GM23338 (cell line): ENCODE results near the gene SORCS2.

Experiments
- CREB1 ChIP-seq: fragments of 250-450 bp; sonication (Bioruptor Pico); IDR thresholded peaks from 2 replicates; pipeline ENCODE4 v1.5.0; 2020; ENCODE audit warnings: low read depth, mild to moderate bottlenecking, moderate library complexity
- CTCF ChIP-seq, 2 experiments: fragments of 200-600 bp in 1 of 2; sonication (generic) in 1 of 2; conservative IDR thresholded peaks; 2 replicates each; pipeline versions ENCODE4 v1.5.1 to v1.6.1; 2016 to 2017; ENCODE audit warnings: antibody characterized with exemption in 2 of 2, low read depth in 2 of 2, mild to moderate bottlenecking in 2 of 2, moderate library complexity in 1 of 2
- ETS1 ChIP-seq: IDR thresholded peaks from 2 replicates; pipeline ENCODE4 v1.6.1; 2016; ENCODE audit warnings: antibody characterized with exemption
- EZH2 ChIP-seq: fragments of 200-600 bp; sonication (generic); IDR thresholded peaks from one replicate; pipeline ENCODE4 v1.8.0; 2017; ENCODE audit warnings: antibody characterized with exemption, mild to moderate bottlenecking, low read depth; ENCODE audit not compliant: unreplicated experiment
- EZH2phosphoT487 ChIP-seq: fragments of 200-600 bp; sonication (generic); IDR thresholded peaks from one replicate; pipeline ENCODE4 v1.8.1; 2018; ENCODE audit warnings: antibody characterized with exemption; ENCODE audit not compliant: unreplicated experiment
- NANOG ChIP-seq: IDR thresholded peaks from 2 replicates; pipeline ENCODE4 v1.6.1; 2016; ENCODE audit warnings: antibody characterized with exemption, borderline replicate concordance
- POLR2AphosphoS5 ChIP-seq: IDR thresholded peaks from 2 replicates; pipeline ENCODE4 v1.6.1; 2016; ENCODE audit warnings: antibody characterized with exemption, low read depth
- REST ChIP-seq: IDR thresholded peaks from one replicate; pipeline ENCODE4 v1.6.1; 2018; ENCODE audit warnings: antibody characterized with exemption; ENCODE audit not compliant: unreplicated experiment
- STAT1 ChIP-seq: IDR thresholded peaks from one replicate; pipeline ENCODE4 v1.6.1; 2016; ENCODE audit warnings: antibody characterized with exemption; ENCODE audit not compliant: unreplicated experiment
- ZNF331 ChIP-seq: fragments of 250-450 bp; sonication (Bioruptor Pico); IDR thresholded peaks from 2 replicates; pipeline ENCODE4 v1.5.0; 2020; ENCODE audit warnings: low read depth, mild to moderate bottlenecking, moderate library complexity

GRCh38 chr4:7469023-7469422, 276.7 kb downstream of the SORCS2 start:
- no peak for TF ChIP-seq CTCF (conservative IDR thresholded peaks at IDR 0.05; ENCODE audit: low read depth in 2 of 2)
- TF ChIP-seq POLR2AphosphoS5 = no peak
- no peak for TF ChIP-seq ETS1
- no peak for TF ChIP-seq EZH2
- TF ChIP-seq NANOG = no peak
- no peak for TF ChIP-seq STAT1
- TF ChIP-seq CREB1 (CRISPR knock-in tag) = no peak
- TF ChIP-seq EZH2phosphoT487 = no peak
- TF ChIP-seq REST = no peak
- TF ChIP-seq ZNF331 (CRISPR knock-in tag) = no peak
